ENCODE measurements around the gene PADI4. TPM values are rescaled to one million over a fixed set of nuclear protein-coding genes. Genes with fewer than 3 reads are reported as not detected.

Gene PADI4
- total RNA-seq, 1 donor from 2014 or later = not detected

GRCh38 chr1:17264470-17264869, 43.5 kb upstream of the PADI4 start:
- H3K4me3 ChIP-seq (ENCODE audit: low read depth, low read length) = no peak overlapping the region
- H3K27me3 ChIP-seq (ENCODE audit: control insufficient read depth, insufficient read depth, low read length) = no peaks in the 10 kb centered on the region
- no peak for TF ChIP-seq CTCF (IDR thresholded peaks at IDR 0.05; ENCODE audit: insufficient read depth, low read length, poor library complexity, severe bottlenecking)
- H3K36me3 ChIP-seq (ENCODE audit: control insufficient read depth, insufficient read depth, low read length) = no peaks in the 10 kb centered on the region
- no peak for DNase-seq (ENCODE audit: low read depth)

GRCh38 chr1:17265162-17265561, 42.8 kb upstream of the PADI4 start:
- Histone ChIP-seq H3K36me3 (ENCODE audit: control insufficient read depth, insufficient read depth, low read length) (no peaks in the 10 kb centered on the region), H3K4me3 (ENCODE audit: low read depth, low read length) (no peak overlapping the region), H3K27me3 (ENCODE audit: control insufficient read depth, insufficient read depth, low read length) (no peaks in the 10 kb centered on the region)
- no peak for DNase-seq (ENCODE audit: low read depth)
- TF ChIP-seq CTCF (IDR thresholded peaks at IDR 0.05; ENCODE audit: insufficient read depth, low read length, poor library complexity, severe bottlenecking) = no peak

- Histone ChIP-seq H3K27me3 (ENCODE audit: control insufficient read depth, insufficient read depth, low read length) (no peaks in the 10 kb centered on the region), H3K36me3 (ENCODE audit: control insufficient read depth, insufficient read depth, low read length) (no peaks in the 10 kb centered on the region), H3K4me3 (ENCODE audit: low read depth, low read length) (no peak overlapping the region)
- no peak for TF ChIP-seq CTCF (IDR thresholded peaks at IDR 0.05; ENCODE audit: insufficient read depth, low read length, poor library complexity, severe bottlenecking)
- DNase-seq (ENCODE audit: low read depth) = no peak
Measured at GRCh38 chr1:17265950-17266349, 42.0 kb upstream of the PADI4 start.

GRCh38 chr1:17270891-17271765, 36.9 kb upstream of the PADI4 start:
- no peak for DNase-seq (ENCODE audit: low read depth)
- no peaks in the 10 kb centered on the region for H3K27me3 ChIP-seq (ENCODE audit: control insufficient read depth, insufficient read depth, low read length)
- TF ChIP-seq CTCF (IDR thresholded peaks at IDR 0.05; ENCODE audit: insufficient read depth, low read length, poor library complexity, severe bottlenecking) = no peak
- H3K36me3 ChIP-seq (ENCODE audit: control insufficient read depth, insufficient read depth, low read length) = no peaks in the 10 kb centered on the region
- H3K4me3 ChIP-seq (ENCODE audit: low read depth, low read length) = no peak overlapping the region

GRCh38 chr1:17272066-17272465, 35.9 kb upstream of the PADI4 start:
- H3K36me3 ChIP-seq (ENCODE audit: control insufficient read depth, insufficient read depth, low read length) = no peaks in the 10 kb centered on the region
- H3K27me3 ChIP-seq (ENCODE audit: control insufficient read depth, insufficient read depth, low read length) = no peaks in the 10 kb centered on the region
- no peak for TF ChIP-seq CTCF (IDR thresholded peaks at IDR 0.05; ENCODE audit: insufficient read depth, low read length, poor library complexity, severe bottlenecking)
- DNase-seq (ENCODE audit: low read depth) = no peak
- no peak overlapping the region for H3K4me3 ChIP-seq (ENCODE audit: low read depth, low read length)

- no peak for DNase-seq (ENCODE audit: low read depth)
- no peak overlapping the region for H3K4me3 ChIP-seq (ENCODE audit: low read depth, low read length)
- no peak for TF ChIP-seq CTCF (IDR thresholded peaks at IDR 0.05; ENCODE audit: insufficient read depth, low read length, poor library complexity, severe bottlenecking)
- H3K27me3 ChIP-seq (ENCODE audit: control insufficient read depth, insufficient read depth, low read length) = no peaks in the 10 kb centered on the region
- no peaks in the 10 kb centered on the region for H3K36me3 ChIP-seq (ENCODE audit: control insufficient read depth, insufficient read depth, low read length)
Measured at GRCh38 chr1:17272646-17273045, 35.4 kb upstream of the PADI4 start.

Measured in kidney epithelial cell (primary cell).